ENCODE data around the gene RAB10.

DNA sequence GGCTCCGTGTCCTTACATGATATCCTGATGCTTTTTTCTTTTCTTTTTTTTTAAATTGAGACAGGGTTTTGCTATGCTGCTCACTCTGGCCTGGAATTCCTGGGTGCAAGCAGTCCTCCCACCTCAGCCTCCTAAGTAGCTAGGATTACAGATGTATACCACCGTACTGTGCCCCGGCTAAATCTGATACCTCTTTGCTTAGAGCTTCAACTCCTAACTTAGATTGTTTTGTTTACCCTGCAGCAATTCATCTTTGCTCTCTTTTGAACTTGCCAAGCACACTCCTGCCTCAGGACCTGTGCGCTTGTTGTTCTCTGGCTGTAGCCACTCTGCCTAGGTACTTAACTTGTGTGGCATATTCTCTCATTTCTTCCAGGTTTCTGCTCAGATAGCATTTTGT is 24.5 kb downstream of the RAB10 start:
- TF ChIP-seq, protein P1, sequence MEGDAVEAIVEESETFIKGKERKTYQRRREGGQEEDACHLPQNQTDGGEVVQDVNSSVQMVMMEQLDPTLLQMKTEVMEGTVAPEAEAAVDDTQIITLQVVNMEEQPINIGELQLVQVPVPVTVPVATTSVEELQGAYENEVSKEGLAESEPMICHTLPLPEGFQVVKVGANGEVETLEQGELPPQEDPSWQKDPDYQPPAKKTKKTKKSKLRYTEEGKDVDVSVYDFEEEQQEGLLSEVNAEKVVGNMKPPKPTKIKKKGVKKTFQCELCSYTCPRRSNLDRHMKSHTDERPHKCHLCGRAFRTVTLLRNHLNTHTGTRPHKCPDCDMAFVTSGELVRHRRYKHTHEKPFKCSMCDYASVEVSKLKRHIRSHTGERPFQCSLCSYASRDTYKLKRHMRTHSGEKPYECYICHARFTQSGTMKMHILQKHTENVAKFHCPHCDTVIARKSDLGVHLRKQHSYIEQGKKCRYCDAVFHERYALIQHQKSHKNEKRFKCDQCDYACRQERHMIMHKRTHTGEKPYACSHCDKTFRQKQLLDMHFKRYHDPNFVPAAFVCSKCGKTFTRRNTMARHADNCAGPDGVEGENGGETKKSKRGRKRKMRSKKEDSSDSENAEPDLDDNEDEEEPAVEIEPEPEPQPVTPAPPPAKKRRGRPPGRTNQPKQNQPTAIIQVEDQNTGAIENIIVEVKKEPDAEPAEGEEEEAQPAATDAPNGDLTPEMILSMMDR (IDR thresholded peaks at IDR 0.05; ENCODE audit: insufficient read depth, low read depth, low read length): no peak
- TF ChIP-seq EZH2 (IDR thresholded peaks at IDR 0.05; ENCODE audit: insufficient read depth, low read length): no peak

Data from astrocyte (in vitro differentiated cells and primary cell).